Right renal cortex interstitium (tissue), 3 donors: ENCODE data around the gene MDM4. TPM values are rescaled to one million over a fixed set of nuclear protein-coding genes. Genes with fewer than 3 reads are reported as not detected.

Source experiments
- DNase-seq, 3 donors: peaks; one replicate each; pipeline ENCODE4 v3.0.0-alpha.2; 2013; ENCODE audit warnings: low read depth in 3 of 3, low spot score in 2 of 3
- polyA plus RNA-seq, 3 donors: library from polyadenylated mRNA; unstranded; fragments of 120-200 nt; gene quantifications; one replicate each; pipeline ENCODE4 v1.2.1, GENCODE V29; 2013; ENCODE audit not compliant: insufficient read length in 3 of 3

Gene MDM4
- polyA plus RNA-seq, 3 donors, result 22.0 to 26.6 (median 25.0) TPM

- no peak for DNase-seq
These were observed 59.3 kb downstream of the MDM4 start for GRCh38 chr1:204575221-204576190.

GRCh38 chr1:204576422-204576821, 60.2 kb downstream of the MDM4 start:
- DNase-seq, result no peak

GRCh38 chr1:204577794-204578478, 61.7 kb downstream of the MDM4 start:
- DNase-seq, result no peak

- DNase-seq, result no peak
These were observed 62.9 kb downstream of the MDM4 start for GRCh38 chr1:204578867-204579664.

GRCh38 chr1:204579681-204580080, 63.5 kb downstream of the MDM4 start:
- DNase-seq, result no peak

GRCh38 chr1:204580862-204581261, 64.7 kb downstream of the MDM4 start:
- DNase-seq, result no peak

- no peak for DNase-seq
These were observed 65.6 kb downstream of the MDM4 start for GRCh38 chr1:204581759-204582158.

GRCh38 chr1:204583909-204584632, 67.9 kb downstream of the MDM4 start:
- DNase-seq, result no peak

GRCh38 chr1:204584699-204585372, 68.6 kb downstream of the MDM4 start:
- DNase-seq, result no peak

- DNase-seq, result no peak
These were observed 71.4 kb downstream of the MDM4 start for GRCh38 chr1:204587621-204588020.

- DNase-seq, result no peak
These were observed 72.6 kb downstream of the MDM4 start for GRCh38 chr1:204588826-204589225.

- DNase-seq, result no peak
These were observed 73.3 kb downstream of the MDM4 start for GRCh38 chr1:204589409-204590038.

- no peak for DNase-seq
These were observed 75.4 kb downstream of the MDM4 start for GRCh38 chr1:204591473-204592090.

- no peak for DNase-seq
These were observed 76.2 kb downstream of the MDM4 start for GRCh38 chr1:204592246-204592948.

GRCh38 chr1:204598319-204598969, 82.2 kb downstream of the MDM4 start:
- no peak for DNase-seq

GRCh38 chr1:204599098-204599497, 82.9 kb downstream of the MDM4 start:
- DNase-seq, result no peak

- DNase-seq, result no peak
These were observed 83.4 kb downstream of the MDM4 start for GRCh38 chr1:204599596-204599995.

- no peak for DNase-seq
These were observed 84.0 kb downstream of the MDM4 start for GRCh38 chr1:204600203-204600602.
